ENCODE data around the gene FTSJ1.
"Not testable (repeated sequence)": the region's sequence is repeated elsewhere in the genome, so short reads cannot be mapped to it uniquely, and the experiment has no call there.

The FTSJ1 gene

GRCh38 chrX:48475774-48476577 is at the start of gene FTSJ1:
TSS of gene FTSJ1 (plus strand) at chrX:48476199. CDS start at chrX:48478048, 1,849 bp downstream.
- FAIRE-seq, result peak; percentile 18

GRCh38 chrX:48427027-48427716 is 48.8 kb upstream of the FTSJ1 start:
- not testable (repeated sequence) for FAIRE-seq

DNA sequence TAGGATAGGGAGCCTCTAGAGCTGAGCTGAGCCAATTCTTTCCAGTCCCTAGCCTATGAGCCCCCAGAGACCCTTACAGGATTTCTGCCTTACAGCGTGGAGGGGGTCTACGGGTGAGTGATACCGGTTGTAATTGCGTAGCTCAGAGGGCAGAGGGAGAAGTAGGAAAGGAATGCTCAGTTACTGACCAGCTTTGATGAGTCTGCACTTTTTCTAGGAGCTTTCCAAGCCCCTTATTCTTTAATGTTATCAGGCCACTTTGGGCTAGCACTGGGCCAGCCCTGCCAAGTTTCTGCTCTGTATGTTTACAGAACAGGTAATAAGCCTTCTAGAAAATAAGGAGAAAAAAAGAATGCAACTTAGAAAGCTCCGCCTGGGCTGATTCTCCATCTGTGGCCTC is 46.4 kb upstream of the FTSJ1 start:
- not testable (repeated sequence) for FAIRE-seq

- FAIRE-seq, result not testable (repeated sequence)
These were observed 45.8 kb upstream of the FTSJ1 start for GRCh38 chrX:48430166-48430565.

- FAIRE-seq, result not testable (repeated sequence)
These were observed 42.3 kb upstream of the FTSJ1 start for GRCh38 chrX:48433713-48434112.

- not testable (repeated sequence) for FAIRE-seq
These were observed 28.8 kb upstream of the FTSJ1 start for GRCh38 chrX:48447201-48447600.

DNA sequence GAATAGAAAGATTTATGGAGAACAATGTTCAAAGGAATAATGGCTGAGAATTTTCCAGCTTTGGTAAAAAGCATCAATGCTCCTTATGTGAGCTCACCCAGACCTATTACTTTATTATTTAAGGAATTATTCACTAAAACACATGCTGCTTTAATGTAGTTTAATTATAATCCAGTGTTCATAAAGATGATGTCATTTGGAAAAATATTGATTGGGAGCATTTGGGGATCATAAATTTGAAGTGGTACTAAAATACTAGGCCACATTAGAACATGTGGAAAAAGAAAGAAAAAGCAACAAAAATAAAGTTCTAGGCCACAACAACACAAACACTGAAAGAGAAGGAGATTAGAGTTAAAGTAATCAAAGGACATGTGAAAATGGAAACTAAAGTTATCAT is 25.9 kb upstream of the FTSJ1 start:
- FAIRE-seq, result peak; percentile 14

DNA sequence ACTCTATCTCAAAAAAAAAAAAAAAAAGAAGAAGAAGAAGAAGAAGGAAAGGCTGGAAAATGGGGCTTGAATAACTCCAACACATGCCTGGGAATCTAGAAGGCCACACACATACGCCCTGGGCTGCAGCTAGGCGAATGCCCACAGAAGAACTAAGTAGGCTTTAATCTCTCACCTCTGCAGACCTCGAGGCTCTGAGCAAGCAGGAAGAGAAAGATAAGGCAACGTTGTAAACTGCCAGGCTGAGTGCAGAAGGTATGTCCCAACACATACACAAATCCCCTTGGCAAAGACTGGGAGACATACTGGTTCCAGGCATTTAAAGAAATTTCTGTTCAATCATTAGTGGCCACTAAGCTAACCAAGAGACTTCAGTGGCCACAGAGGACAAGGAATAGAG is 24.3 kb upstream of the FTSJ1 start:
- no peak for FAIRE-seq

- no peak for FAIRE-seq
These were observed 19.2 kb upstream of the FTSJ1 start for GRCh38 chrX:48456628-48457331.

- no peak for FAIRE-seq
These were observed 17.3 kb upstream of the FTSJ1 start for GRCh38 chrX:48458711-48459110.

DNA sequence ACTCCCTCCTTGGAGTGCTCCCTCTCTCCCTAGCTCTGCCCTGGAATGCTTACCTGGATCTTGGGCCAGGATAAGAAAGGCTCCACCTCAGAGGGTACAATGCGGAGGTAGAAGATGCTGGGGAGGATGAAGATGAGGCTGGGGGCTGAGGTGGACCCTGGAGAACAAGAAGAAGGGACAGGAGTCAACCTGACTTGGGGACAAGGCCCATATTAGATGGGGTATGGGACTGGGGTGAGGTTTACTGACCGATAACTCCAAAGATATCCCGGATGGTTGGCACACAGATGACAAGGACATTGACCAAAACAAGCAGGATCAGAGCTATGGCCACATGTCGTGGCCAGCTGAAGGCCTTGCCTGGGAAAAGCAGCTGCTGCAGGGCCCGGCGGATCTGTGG is 16.5 kb upstream of the FTSJ1 start:
- FAIRE-seq, result no peak

DNA sequence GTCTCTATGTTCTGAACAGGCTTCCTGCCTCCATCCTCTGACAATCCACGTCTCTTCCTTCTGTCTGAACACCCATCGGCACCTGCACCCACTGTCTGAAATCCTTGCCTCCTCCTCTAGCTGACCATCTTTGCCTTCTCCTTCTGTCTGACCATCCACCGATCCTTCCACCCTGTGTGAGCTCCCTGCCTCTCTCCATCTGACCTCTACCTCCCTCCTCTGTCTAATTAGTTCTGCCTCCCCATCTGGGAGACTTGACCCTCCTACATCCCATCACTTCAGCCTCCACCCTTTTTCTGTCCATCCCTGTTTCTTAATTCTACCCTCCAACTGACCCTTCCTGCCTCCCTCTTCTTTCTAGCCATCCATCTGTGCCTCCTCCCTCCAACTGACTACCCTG is 16.0 kb upstream of the FTSJ1 start:
- FAIRE-seq, result no peak

DNA sequence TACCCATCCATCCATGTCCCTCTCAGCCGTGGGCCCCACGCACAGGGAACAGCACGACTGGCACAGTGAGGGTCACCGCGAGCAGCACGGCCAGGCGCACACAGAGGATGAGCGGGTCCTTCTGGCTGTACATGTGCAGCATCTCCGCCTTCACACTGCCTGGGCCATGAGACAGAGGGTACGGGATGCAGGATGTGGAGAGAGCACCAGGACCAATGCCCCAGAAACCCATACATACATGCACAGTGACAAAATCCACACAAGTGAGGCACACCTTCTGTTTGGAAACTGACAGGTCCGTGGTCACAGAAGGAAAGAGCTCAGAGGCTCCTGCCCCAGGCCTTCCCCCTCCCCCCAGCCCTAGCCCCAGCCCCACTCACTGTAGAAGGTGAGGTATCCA is 15.4 kb upstream of the FTSJ1 start:
- FAIRE-seq, result no peak

DNA sequence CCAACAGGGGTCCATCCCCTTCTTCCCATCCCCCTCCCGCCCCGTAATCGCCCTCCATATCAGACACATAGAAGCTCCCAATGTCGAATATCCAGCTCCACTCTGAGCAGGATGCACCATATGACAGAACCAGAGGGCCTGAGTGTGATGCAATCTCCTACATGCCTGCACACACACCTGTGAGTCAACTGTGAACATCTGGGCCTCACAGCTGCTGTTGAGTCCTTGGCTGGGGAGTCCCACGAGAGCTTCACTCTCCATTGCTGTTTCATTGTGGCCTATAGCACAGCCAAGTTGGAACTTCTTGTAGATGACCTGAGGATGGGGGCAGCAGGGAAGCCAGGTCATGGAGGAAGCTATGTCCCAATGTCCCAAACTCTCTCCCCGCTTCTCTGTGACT is 14.2 kb upstream of the FTSJ1 start:
- no peak for FAIRE-seq

GRCh38 chrX:48465336-48465933 is 10.6 kb upstream of the FTSJ1 start:
- FAIRE-seq, result no peak

DNA sequence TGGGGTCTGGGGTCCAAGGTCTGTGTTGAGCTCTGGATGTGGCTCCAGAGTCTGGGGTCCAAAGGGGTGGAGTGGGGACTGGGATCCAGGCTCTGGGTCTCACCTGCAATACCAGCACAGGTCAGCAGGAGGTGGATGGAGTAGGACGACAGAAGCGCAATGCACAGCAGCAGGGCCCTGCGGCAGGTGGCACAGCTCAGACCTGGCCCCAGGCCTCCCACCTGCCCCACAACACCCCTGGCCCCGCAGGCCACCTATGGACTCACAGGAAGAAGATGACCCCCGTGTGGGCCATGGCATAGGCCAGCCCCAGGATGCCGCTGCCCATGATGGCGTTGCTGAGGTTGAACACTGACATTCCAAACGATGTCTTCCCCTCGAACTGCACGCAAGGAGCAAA is 9.3 kb upstream of the FTSJ1 start:
- FAIRE-seq, result no peak

DNA sequence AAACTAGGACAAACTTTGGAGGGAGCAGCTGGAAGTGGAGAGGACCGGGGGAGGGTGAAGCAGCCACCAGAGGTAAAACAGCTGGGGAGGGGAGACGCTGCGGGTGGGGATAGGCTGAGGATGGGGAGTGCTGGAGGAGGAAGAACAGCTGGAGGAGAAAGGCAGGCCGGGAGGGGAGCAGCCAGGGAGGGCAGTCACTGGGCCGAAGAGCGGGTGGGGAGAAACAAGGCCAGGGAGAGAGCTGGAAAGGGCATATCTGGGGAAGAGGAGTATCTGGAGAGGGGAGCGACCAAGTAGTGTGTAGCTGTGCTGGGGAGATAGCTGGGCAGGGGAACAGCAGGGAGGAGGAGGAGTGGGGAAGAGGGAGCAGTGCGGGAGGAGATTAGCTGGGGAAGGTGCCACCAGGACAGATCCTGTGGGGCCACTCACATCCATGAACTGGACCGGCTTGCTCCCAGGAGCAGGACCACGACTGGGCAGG is 8.7 kb upstream of the FTSJ1 start:
- no peak for FAIRE-seq

- no peak for FAIRE-seq
These were observed 7.7 kb upstream of the FTSJ1 start for GRCh38 chrX:48468247-48468671.

GRCh38 chrX:48468693-48469691 is 7.0 kb upstream of the FTSJ1 start:
- FAIRE-seq, result no peak

GRCh38 chrX:48470110-48470832 is 5.7 kb upstream of the FTSJ1 start, which contains the start of gene SLC38A5:
TSS of gene SLC38A5 (minus strand) at chrX:48470260. CDS start at chrX:48467924, 2,336 bp downstream.
- FAIRE-seq, result no peak

GRCh38 chrX:48470833-48471118 is 5.2 kb upstream of the FTSJ1 start:
- no peak for FAIRE-seq
